ENCODE measurements around the gene ZCCHC3.
"Not testable (repeated sequence)": the region's sequence is repeated elsewhere in the genome, so short reads cannot be mapped to it uniquely, and the experiment has no call there.

The ZCCHC3 gene

GRCh38 chr20:297098-297924 lies at the start of gene ZCCHC3:
Gene ZCCHC3 (plus strand): TSS chr20:297570. CDS start chr20:297587, 17 bp downstream.
- DNase-seq: peak; percentile 94

- DNase-seq: no peak
Observed at GRCh38 chr20:251354-251753, 46.0 kb upstream of the ZCCHC3 start.

- DNase-seq: no peak
Observed at GRCh38 chr20:252801-253200, 44.6 kb upstream of the ZCCHC3 start.

DNA sequence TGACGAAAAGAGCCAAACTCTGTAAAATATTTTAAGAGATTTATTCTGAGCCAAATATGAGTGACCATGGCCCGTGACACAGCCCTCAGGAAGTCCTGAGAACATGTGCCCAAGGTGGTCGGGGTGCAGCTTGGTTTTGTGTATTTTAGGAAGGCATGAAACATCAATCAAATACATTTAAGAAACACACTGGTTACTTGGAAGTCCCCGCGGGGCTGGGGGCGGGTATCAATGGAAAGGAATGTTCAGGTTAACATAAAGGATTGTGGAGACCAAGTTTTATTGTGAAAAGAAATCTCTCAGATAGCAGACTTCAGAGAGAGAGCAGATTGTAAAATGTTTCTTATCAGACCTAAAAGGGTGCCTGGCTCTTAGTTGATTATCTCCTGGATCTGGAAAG lies 43.9 kb upstream of the ZCCHC3 start:
- DNase-seq: not testable (repeated sequence)

- DNase-seq: no peak
Observed at GRCh38 chr20:257419-257818, 40.0 kb upstream of the ZCCHC3 start, which contains the start of gene DEFB132. Gene DEFB132 (plus strand): TSS chr20:257724. CDS start chr20:257779, 55 bp downstream.

- DNase-seq: no peak
Observed at GRCh38 chr20:258269-258858, 39.0 kb upstream of the ZCCHC3 start.

DNA sequence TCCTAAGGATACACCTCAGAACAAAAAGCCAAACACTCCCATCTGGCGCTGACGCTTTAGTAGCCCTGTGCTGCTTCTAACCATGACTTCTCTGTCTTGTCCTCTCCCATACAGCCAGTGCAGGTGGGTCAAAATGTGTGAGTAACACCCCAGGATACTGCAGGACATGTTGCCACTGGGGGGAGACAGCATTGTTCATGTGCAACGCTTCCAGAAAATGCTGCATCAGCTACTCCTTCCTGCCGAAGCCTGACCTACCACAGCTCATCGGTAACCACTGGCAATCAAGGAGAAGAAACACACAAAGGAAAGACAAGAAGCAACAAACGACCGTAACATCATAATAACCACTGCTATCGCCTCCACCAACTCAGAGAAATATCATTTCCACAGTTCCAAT lies 38.4 kb upstream of the ZCCHC3 start:
- DNase-seq: peak; percentile 85

DNA sequence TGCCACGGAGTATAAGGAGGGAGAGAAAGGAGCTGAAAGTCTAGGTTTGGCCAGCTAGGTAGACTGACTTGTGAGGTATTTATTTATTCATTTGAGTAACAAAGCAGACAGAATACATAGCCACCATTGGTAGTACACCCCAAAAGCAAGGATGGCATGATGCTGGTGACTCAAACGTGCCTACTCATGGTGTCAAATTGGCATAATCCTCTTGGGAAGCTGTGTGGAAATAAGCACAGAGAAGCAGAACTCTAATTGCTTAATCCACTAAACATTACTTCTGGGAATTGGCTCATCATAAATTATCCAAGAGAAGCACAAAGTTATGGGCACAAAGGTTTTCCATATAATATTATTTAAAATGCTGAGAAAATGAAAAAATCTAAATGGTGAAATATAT lies 37.4 kb upstream of the ZCCHC3 start:
- DNase-seq: no peak

DNA sequence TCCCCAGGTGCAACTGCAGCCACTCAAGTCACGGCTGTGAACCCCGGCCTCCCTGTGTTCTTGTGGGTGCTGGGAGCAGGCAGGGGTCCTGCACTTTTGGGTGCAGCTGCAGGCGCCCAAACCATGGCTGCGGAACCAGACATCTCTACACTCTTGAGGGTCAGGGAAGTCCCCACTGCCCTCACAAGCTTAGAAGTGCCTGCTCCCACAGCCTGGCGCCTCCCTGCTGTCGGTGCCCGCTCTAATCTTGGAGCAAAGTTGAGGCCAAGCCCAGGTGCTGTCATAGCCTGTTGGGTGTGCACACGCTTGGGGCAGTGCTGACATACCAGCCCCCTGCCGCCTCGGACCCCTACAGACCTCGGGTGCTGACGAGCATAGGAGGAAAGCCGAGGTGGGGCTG lies 33.7 kb upstream of the ZCCHC3 start:
- DNase-seq: no peak

DNA sequence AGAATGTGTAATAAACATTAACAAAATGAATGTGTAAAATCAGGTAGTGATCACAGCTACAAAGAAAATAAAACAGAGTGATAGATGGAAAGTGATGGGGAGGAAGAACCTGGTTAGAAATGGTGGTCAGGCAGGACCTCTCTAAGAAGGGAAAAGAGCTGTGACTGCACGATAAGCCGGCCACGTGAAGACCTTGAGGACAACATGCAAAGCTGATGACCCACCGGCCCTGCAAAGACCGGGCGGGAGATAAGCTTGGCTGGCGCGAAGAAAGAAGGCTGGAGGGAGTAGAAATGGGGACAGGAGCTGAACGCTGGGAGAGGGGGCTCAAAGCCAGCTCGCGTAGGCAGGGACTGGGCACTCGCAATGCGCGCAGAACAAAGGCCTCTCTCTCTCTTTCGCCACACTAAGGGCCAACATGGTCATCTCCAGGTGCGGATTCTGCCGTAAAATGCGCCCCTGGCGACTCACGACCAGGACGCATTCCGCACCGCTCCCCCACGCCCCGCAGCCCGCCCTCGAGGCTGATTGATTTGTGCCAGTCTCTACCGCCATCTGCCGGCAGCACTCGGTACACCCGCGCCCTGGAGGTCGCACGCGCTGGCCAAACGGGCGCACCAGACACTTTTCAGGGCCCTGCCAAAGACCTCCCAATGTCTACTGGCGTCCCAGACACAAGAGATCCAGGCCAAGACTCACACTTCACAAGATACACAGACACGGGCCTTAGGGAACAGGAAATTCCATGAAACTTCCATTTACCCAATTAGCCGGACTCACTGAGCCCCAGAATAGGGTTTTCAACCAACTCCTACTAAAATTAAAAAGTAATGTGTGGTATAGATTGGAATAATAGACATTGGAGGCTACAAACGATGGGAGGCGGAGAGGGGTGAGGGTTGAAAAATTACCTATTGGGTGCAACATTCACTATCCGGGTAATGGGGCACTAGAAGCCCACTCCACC lies 30.5 kb upstream of the ZCCHC3 start:
- peak; percentile 92 for DNase-seq

DNA sequence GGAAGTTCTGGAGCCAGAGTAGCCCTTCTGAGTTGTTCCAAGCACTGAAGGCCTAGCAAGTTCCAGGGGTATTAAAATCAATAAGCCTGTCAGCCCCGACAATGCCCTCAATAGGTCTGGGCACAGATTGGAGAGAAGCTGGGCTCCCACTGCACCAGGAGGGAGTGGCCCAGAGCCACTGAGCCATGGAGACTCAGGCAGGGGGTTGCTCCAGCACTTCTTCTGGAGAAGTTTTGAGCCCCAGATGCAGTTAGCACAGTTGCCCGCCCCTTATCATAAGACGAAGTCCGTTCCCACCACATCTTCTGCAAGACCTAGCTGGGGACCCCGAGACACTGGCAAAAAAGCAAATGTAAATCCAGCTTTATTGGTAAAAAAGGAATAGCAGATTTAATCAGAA lies 26.9 kb upstream of the ZCCHC3 start:
- no peak for DNase-seq

DNA sequence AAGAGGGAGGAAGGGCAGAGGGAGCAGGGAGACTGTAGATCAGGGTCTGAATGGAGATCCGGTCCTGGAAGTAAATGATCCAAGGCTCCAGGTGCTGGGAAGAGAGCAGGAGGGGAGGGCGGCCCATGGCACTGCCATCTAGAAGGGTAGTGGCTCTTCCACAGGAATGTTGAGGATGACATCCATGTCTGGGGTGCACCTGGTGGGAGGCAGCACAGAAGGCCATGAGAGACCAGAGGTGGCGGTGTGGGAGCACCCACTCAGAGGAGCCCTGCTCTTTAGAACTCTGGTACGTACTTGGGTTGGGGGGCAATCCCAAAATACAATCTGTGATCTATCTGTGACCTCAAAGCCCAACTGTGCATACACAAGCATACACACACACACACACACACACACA lies 26.3 kb upstream of the ZCCHC3 start:
- no peak for DNase-seq

- DNase-seq: no peak
Observed at GRCh38 chr20:271528-271927, 25.8 kb upstream of the ZCCHC3 start.

- no peak for DNase-seq
Observed at GRCh38 chr20:272718-273117, 24.7 kb upstream of the ZCCHC3 start.

- no peak for DNase-seq
Observed at GRCh38 chr20:273884-274283, 23.5 kb upstream of the ZCCHC3 start.

GRCh38 chr20:275791-276190 lies 21.6 kb upstream of the ZCCHC3 start:
- no peak for DNase-seq

GRCh38 chr20:276620-277495 lies 20.5 kb upstream of the ZCCHC3 start:
- no peak for DNase-seq

DNA sequence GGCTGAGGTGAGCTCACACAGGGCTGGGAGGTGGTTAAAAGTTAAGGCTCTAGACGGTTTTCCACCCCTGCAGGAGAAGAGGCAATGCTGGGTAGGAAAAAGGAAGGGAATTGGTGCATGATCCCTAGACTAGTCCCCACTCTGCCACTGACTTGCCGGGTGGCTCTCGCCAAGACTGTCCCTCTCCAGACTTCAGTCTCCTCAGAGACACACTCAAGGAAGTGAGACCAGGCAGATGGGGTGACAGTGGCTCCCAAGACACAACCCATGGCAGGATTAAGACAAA lies 19.9 kb upstream of the ZCCHC3 start:
- no peak for DNase-seq

DNA sequence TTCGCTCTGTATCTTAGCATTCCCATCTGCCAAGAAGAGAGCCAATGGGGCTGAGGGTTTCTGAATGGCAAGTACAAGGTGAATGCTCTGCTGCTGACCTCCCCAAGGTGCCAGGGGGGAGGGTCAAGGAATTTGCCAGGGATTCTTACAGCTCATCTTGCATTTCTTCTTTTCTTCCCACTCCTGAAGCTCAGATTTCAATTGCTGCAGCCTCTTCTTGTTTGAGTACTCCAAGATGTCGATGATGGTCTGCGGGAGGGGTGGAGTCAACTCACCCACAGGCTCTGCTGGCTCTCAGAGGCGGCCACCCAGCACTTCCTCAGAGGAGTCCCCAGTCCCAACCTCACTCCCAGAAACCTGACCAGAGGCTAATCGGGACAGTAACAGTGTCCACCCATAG lies 19.2 kb upstream of the ZCCHC3 start:
- no peak for DNase-seq

GRCh38 chr20:278607-279571 lies 18.5 kb upstream of the ZCCHC3 start:
- DNase-seq: no peak

- DNase-seq: no peak
Observed at GRCh38 chr20:284172-284571, 13.2 kb upstream of the ZCCHC3 start.

All from RPMI8226 (cell line).